ENCODE data around the gene CHORDC1. TPM values are rescaled to one million over a fixed set of nuclear protein-coding genes. Genes with fewer than 3 reads are reported as not detected.
A peak's percentile ranks its signal among the peaks of the same experiment; 100 is the strongest.
"Not testable (repeated sequence)": the region's sequence is repeated elsewhere in the genome, so short reads cannot be mapped to it uniquely, and the experiment has no call there.

CHORDC1 gene
- total and polyA plus RNA-seq, 7 experiments from 2014 or later = 16.6 to 77.3 (median 64.4) TPM

- Mint-ChIP-seq H3K4me1 (peaks cover 5 to 20% (median 15%) of the 10 kb centered on the region in 7 donors), H3K27me3 (peaks cover 0 to 8% (median 4%) of the 10 kb centered on the region in 5 donors), H3K4me3 (peak overlapping the region; percentile 28 to 89 (median 75)), H3K9me3 (peaks cover 0 to 2% (median 0%) of the 10 kb centered on the region in 11 donors), H3K27ac (peak overlapping the region in 3 of 9 donors; percentile 21 to 80 (median 31)), H3K36me3 (no peaks in the 10 kb centered on the region)
- Histone ChIP-seq H3K4me3 (ENCODE audit: low read length) (no peak overlapping the region), H3K4me1 (ENCODE audit: control insufficient read depth in 2 of 2, insufficient read depth in 2 of 2, low read length in 2 of 2) (no peaks in the 10 kb centered on the region), H3K36me3 (ENCODE audit: control insufficient read depth in 2 of 3, insufficient read depth in 3 of 3, low read length in 3 of 3) (no peaks in the 10 kb centered on the region), H3K27me3 (ENCODE audit: control insufficient read depth in 2 of 2, insufficient read depth in 2 of 2, low read length in 2 of 2) (no peaks in the 10 kb centered on the region), H3K9me3 (ENCODE audit: control insufficient read depth in 2 of 3, low read length in 3 of 3) (no peaks in the 10 kb centered on the region), H3K27ac (ENCODE audit: low read depth, low read length) (no peak overlapping the region)
- ATAC-seq (peak; percentile 22), DNase-seq (peak in 1 of 9 donors; percentile 1)
- CTCF ChIA-PET = interaction anchor here (0.9 kb wide), 1 partner anchor 46 kb away, joined by 3 read pairs; no protein-coding TSS in a partner anchor
- intact Hi-C loops (cut with micrococcal nuclease) = loop anchor here in 1 of 2 donors (1.0 kb wide), 1 partner anchor 46 kb away; no protein-coding TSS in a partner anchor
- POLR2A ChIA-PET = interaction anchor here (1.0 kb wide), 1 partner anchor 29 kb away, joined by 3 read pairs; no protein-coding TSS in a partner anchor
Measured at GRCh38 chr11:90250970-90251369, 28.1 kb upstream of the CHORDC1 start.

DNA sequence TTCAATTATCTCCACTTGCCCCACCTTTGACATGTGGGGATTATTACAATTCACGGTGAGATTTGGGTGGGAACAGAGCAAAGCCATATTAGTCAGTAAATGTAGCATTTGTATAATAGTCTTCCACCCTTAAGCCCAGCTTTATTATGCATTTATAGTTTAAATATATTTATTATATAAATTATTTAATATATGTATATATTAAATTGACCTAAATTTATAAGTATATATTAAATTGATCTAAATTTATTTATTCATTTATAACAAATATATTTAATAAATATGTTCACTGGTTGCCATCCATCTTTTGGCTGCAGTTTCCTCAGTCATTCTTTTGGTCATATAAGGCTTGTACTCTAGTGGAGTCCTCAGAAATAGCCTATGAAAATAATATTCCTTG, 23.6 kb upstream of the CHORDC1 start:
- Histone ChIP-seq H3K36me3 (ENCODE audit: control insufficient read depth in 2 of 3, insufficient read depth in 3 of 3, low read length in 3 of 3) (no peaks in the 10 kb centered on the region), H3K4me3 (ENCODE audit: low read length) (no peak overlapping the region), H3K27me3 (ENCODE audit: control insufficient read depth in 2 of 2, insufficient read depth in 2 of 2, low read length in 2 of 2) (peaks cover 0 to 6% of the 10 kb centered on the region in 2 donors), H3K27ac (ENCODE audit: low read depth, low read length) (no peak overlapping the region), H3K9me3 (ENCODE audit: control insufficient read depth in 2 of 3, low read length in 3 of 3) (no peaks in the 10 kb centered on the region), H3K4me1 (ENCODE audit: control insufficient read depth in 2 of 2, insufficient read depth in 2 of 2, low read length in 2 of 2) (no peaks in the 10 kb centered on the region)
- ChIA-PET POLR2A (no interaction called here), CTCF (no interaction called here)
- peaks cover 0 to 2% (median 0%) of the 10 kb centered on the region in 11 donors for H3K9me3 Mint-ChIP-seq
- DNase-seq (no peak), ATAC-seq (no peak)
- intact Hi-C loops (cut with micrococcal nuclease) = loop anchor here in 1 of 2 donors (5.0 kb wide), 1 partner anchor 211 kb away; no protein-coding TSS in a partner anchor
- peaks cover 2 to 10% (median 9%) of the 10 kb centered on the region in 7 donors for H3K4me1 Mint-ChIP-seq
- H3K27ac Mint-ChIP-seq = no peak overlapping the region
- no peaks in the 10 kb centered on the region for H3K36me3 Mint-ChIP-seq
- H3K27me3 Mint-ChIP-seq = peaks cover 14 to 31% (median 18%) of the 10 kb centered on the region in 5 donors
- no peak overlapping the region for H3K4me3 Mint-ChIP-seq

GRCh38 chr11:90243534-90243933, 20.7 kb upstream of the CHORDC1 start:
- intact Hi-C loops (cut with micrococcal nuclease) = no loop called here
- H3K4me1 ChIP-seq (ENCODE audit: control insufficient read depth in 2 of 2, insufficient read depth in 2 of 2, low read length in 2 of 2) = no peaks in the 10 kb centered on the region
- no peaks in the 10 kb centered on the region for H3K36me3 ChIP-seq (ENCODE audit: control insufficient read depth in 2 of 3, insufficient read depth in 3 of 3, low read length in 3 of 3)
- ATAC-seq = peak; percentile 24
- no peak overlapping the region for H3K4me3 ChIP-seq (ENCODE audit: low read length)
- ChIA-PET POLR2A (no interaction called here), CTCF (interaction anchor here (0.8 kb wide), 1 partner anchor 11 kb away, joined by 3 read pairs; no protein-coding TSS in a partner anchor)
- H3K27me3 ChIP-seq (ENCODE audit: control insufficient read depth in 2 of 2, insufficient read depth in 2 of 2, low read length in 2 of 2) = peaks cover 0 to 6% of the 10 kb centered on the region in 2 donors
- DNase-seq = no peak
- H3K36me3 Mint-ChIP-seq = no peaks in the 10 kb centered on the region
- peaks cover 0 to 7% (median 0%) of the 10 kb centered on the region in 7 donors for H3K4me1 Mint-ChIP-seq
- no peaks in the 10 kb centered on the region for H3K9me3 ChIP-seq (ENCODE audit: control insufficient read depth in 2 of 3, low read length in 3 of 3)
- H3K27me3 Mint-ChIP-seq = peaks cover 14 to 31% (median 24%) of the 10 kb centered on the region in 5 donors
- no peaks in the 10 kb centered on the region for H3K9me3 Mint-ChIP-seq
- no peak overlapping the region for H3K4me3 Mint-ChIP-seq
- H3K27ac Mint-ChIP-seq = no peak overlapping the region
- no peak overlapping the region for H3K27ac ChIP-seq (ENCODE audit: low read depth, low read length)

- Histone ChIP-seq H3K27me3 (ENCODE audit: control insufficient read depth in 2 of 2, insufficient read depth in 2 of 2, low read length in 2 of 2) (peaks cover 0 to 6% of the 10 kb centered on the region in 2 donors), H3K9me3 (ENCODE audit: control insufficient read depth in 2 of 3, low read length in 3 of 3) (no peaks in the 10 kb centered on the region), H3K27ac (ENCODE audit: low read depth, low read length) (no peak overlapping the region), H3K36me3 (ENCODE audit: control insufficient read depth in 2 of 3, insufficient read depth in 3 of 3, low read length in 3 of 3) (no peaks in the 10 kb centered on the region), H3K4me1 (ENCODE audit: control insufficient read depth in 2 of 2, insufficient read depth in 2 of 2, low read length in 2 of 2) (no peaks in the 10 kb centered on the region), H3K4me3 (ENCODE audit: low read length) (no peak overlapping the region)
- no peaks in the 10 kb centered on the region for H3K9me3 Mint-ChIP-seq
- intact Hi-C loops (cut with micrococcal nuclease) = no loop called here
- ATAC-seq (no peak), DNase-seq (no peak)
- peaks cover 14 to 31% (median 24%) of the 10 kb centered on the region in 5 donors for H3K27me3 Mint-ChIP-seq
- H3K4me3 Mint-ChIP-seq = no peak overlapping the region
- no peaks in the 10 kb centered on the region for H3K36me3 Mint-ChIP-seq
- peaks cover 0 to 7% (median 0%) of the 10 kb centered on the region in 7 donors for H3K4me1 Mint-ChIP-seq
- ChIA-PET POLR2A (no interaction called here), CTCF (interaction anchor here (0.8 kb wide), 1 partner anchor 10 kb away, joined by 3 read pairs; no protein-coding TSS in a partner anchor)
- no peak overlapping the region for H3K27ac Mint-ChIP-seq
Measured at GRCh38 chr11:90242894-90243416, 20.1 kb upstream of the CHORDC1 start.

- intact Hi-C loops (cut with micrococcal nuclease) = no loop called here
- Mint-ChIP-seq H3K36me3 (no peaks in the 10 kb centered on the region), H3K27me3 (peaks cover 14 to 28% (median 22%) of the 10 kb centered on the region in 5 donors), H3K9me3 (no peaks in the 10 kb centered on the region), H3K4me1 (peaks cover 0 to 7% (median 0%) of the 10 kb centered on the region in 7 donors), H3K4me3 (no peak overlapping the region), H3K27ac (no peak overlapping the region)
- no peaks in the 10 kb centered on the region for H3K9me3 ChIP-seq (ENCODE audit: control insufficient read depth in 2 of 3, low read length in 3 of 3)
- POLR2A ChIA-PET = no interaction called here
- H3K4me1 ChIP-seq (ENCODE audit: control insufficient read depth in 2 of 2, insufficient read depth in 2 of 2, low read length in 2 of 2) = no peaks in the 10 kb centered on the region
- no peaks in the 10 kb centered on the region for H3K36me3 ChIP-seq (ENCODE audit: control insufficient read depth in 2 of 3, insufficient read depth in 3 of 3, low read length in 3 of 3)
- ATAC-seq = no peak
- no peak overlapping the region for H3K27ac ChIP-seq (ENCODE audit: low read depth, low read length)
- CTCF ChIA-PET = no interaction called here
- no peak overlapping the region for H3K4me3 ChIP-seq (ENCODE audit: low read length)
- peaks cover 0 to 6% of the 10 kb centered on the region in 2 donors for H3K27me3 ChIP-seq (ENCODE audit: control insufficient read depth in 2 of 2, insufficient read depth in 2 of 2, low read length in 2 of 2)
- no peak for DNase-seq
Measured at GRCh38 chr11:90241414-90241813, 18.6 kb upstream of the CHORDC1 start.

DNA sequence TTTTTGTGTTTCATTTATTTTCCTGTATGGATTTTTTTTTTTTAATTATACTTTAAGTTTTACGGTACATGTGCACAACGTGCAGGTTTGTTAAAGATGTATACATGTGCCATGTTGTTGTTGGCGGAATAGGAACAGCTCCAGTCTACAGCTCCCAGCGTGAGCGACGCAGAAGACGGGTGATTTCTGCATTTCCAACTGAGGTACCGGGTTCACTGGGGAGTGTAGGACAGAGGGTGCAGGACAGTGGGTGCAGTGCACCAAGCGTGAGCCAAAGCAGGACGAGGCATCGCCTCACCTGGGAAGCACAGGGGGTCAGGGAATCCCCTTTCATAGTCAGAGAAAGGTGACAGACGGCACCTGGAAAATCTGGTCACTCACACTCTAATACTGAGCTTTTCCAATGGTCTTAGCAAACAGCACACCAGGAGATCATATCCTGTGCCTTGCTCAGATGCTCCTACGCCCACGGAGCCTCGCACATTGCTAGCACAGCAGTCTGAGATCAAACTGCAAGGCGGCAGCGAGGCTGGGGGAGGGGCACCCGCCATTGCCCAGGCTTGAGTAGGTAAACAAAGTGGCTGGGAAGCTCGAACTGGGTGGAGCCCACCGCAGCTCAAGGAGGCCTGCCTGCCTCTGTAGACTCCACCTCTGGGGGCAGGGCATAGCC, 17.3 kb upstream of the CHORDC1 start:
- H3K9me3 Mint-ChIP-seq; POLR2A ChIA-PET; intact Hi-C loops (cut with micrococcal nuclease); ATAC-seq; H3K4me1 Mint-ChIP-seq; H3K4me3 ChIP-seq (ENCODE audit: low read length); H3K27ac ChIP-seq (ENCODE audit: low read depth, low read length); H3K36me3 Mint-ChIP-seq; H3K9me3 ChIP-seq (ENCODE audit: control insufficient read depth in 2 of 3, low read length in 3 of 3); CTCF ChIA-PET; H3K27me3 ChIP-seq (ENCODE audit: control insufficient read depth in 2 of 2, insufficient read depth in 2 of 2, low read length in 2 of 2); H3K36me3 ChIP-seq (ENCODE audit: control insufficient read depth in 2 of 3, insufficient read depth in 3 of 3, low read length in 3 of 3); H3K4me1 ChIP-seq (ENCODE audit: control insufficient read depth in 2 of 2, insufficient read depth in 2 of 2, low read length in 2 of 2): not testable (repeated sequence)
- Mint-ChIP-seq H3K4me3 (peak overlapping the region in 3 of 10 donors; percentile 19 to 45 (median 27)), H3K27me3 (peaks cover 10 to 26% (median 21%) of the 10 kb centered on the region in 5 donors), H3K27ac (peak overlapping the region in 3 of 9 donors; percentile 10 to 29 (median 14))
- peak in 4 of 9 donors; percentile 7 to 34 (median 28) for DNase-seq
